NCI-H146 treated with DMSO at 0.1 percent for 48 hours (cell line): Measurements from ENCODE around the gene FTL.
"Not testable (repeated sequence)": the region's sequence is repeated elsewhere in the genome, so short reads cannot be mapped to it uniquely, and the experiment has no call there.

Source experiments
- DNase-seq: peaks from one replicate; lab custom pipeline; 2025; ENCODE audit not compliant: unreplicated experiment; lab: John Stamatoyannopoulos, UW

FTL gene

DNA sequence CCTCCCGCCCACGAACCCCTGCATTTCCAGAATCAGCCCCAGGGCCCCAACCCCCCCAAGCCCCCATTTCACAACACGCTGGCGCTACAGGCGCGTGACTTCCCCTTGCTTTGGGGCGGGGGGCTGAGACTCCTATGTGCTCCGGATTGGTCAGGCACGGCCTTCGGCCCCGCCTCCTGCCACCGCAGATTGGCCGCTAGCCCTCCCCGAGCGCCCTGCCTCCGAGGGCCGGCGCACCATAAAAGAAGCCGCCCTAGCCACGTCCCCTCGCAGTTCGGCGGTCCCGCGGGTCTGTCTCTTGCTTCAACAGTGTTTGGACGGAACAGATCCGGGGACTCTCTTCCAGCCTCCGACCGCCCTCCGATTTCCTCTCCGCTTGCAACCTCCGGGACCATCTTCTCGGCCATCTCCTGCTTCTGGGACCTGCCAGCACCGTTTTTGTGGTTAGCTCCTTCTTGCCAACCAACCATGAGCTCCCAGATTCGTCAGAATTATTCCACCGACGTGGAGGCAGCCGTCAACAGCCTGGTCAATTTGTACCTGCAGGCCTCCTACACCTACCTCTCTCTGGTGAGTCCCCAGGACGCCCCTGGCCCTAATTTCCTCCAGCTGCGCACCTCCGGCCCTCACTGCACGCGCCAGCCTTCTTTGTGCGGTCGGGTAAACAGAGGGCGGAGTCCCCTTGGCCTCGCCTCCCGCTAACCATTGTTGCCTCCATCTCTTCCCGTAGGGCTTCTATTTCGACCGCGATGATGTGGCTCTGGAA, at the start of gene FTL:
FTL (plus strand) TSS at position 270 of the 766 bp plus-strand sequence; CDS start at position 469, 199 bp downstream.
- peak; percentile 88 for DNase-seq

DNA sequence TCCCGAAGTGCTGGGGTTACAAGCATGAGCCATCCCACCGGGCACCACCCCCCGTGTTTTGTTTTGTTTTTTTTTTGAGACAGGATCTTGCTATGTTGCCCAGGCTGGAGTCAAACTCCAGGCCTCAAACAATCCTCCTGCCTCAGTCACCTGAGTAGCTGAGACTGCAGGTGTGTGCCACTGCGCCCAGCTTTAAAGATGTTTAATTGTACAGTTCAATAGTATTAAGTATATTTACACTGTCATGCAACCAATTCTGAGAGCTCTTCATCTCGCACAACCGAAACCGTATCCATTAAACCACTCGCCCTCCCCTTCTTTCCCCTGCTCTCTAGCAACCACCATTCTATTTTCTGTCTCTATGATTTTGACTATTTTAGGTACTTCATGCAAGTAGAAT, 49.4 kb upstream of the FTL start:
- DNase-seq = no peak

DNA sequence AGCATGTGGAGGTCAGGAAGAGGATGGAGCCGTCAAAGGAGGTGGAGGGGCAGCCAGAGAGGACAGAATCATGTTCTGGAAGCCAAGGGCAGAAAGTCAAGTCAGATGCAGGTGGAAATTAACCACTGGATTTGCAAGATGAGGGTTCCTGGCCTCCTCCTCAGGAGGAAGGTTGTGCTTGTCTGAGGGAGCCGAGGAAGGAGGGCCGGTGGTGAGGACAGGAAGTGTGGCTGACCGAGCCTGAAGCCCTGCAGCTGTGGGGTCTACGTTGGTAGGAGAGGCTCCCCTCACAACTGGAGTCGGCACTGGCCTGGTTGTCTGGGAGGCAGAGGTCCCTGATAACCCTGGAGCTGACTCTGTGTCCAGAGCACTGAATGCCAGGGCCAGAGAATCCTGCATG, 47.0 kb upstream of the FTL start:
- no peak for DNase-seq

DNA sequence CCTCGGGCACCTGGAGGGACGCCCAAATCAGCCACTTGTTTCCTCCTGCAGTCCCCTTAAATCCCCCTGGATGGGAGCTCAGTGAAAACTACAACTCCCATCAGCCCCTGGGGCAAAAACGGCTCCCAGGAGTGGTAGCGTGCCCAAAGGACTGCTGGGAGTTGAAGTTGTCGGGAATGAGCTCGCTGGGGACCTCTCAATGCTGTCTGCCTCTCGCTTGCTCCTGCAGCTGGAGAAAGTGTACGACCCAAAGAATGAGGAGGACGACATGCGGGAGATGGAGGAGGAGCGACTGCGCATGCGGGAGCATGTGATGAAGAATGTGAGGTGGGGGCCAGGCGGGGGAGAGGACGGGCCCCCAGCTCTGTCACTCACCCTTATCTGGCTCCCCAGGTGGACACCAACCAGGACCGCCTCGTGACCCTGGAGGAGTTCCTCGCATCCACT, 46.3 kb upstream of the FTL start:
- no peak for DNase-seq

DNA sequence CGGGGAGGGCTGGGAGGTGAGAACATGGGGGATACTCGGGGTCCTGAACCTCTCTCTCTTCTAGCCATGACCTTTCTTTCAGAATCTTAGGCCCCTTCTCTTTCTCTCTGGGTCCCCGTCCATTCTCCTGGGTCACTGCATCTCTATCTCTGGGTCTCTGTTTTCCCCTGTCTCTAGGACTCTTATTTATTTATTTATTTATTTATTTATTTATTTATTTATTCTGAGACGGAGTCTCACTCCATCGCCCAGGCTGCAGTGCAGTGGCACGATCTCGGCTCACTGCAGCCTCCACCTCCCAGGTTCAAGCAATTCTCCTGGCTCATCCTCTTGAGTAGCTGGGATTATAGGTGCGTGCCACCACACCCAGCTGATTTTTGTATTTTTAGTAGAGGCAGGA, 45.8 kb upstream of the FTL start:
- DNase-seq = not testable (repeated sequence)

DNA sequence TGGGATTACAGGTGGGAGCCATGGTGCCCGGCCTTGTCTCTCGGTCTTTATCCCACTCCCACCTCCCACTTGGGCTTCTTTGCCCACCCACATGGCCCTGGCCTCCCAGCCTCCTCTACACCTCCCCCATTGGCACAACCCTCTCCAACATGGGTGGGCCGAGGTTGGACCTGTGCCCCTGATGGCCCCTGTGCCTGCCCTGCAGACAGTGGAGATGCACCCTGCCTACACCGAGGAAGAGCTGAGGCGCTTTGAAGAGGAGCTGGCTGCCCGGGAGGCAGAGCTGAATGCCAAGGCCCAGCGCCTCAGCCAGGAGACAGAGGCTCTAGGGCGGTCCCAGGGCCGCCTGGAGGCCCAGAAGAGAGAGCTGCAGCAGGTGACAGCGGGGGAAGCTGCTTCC, 44.2 kb upstream of the FTL start:
- no peak for DNase-seq

DNA sequence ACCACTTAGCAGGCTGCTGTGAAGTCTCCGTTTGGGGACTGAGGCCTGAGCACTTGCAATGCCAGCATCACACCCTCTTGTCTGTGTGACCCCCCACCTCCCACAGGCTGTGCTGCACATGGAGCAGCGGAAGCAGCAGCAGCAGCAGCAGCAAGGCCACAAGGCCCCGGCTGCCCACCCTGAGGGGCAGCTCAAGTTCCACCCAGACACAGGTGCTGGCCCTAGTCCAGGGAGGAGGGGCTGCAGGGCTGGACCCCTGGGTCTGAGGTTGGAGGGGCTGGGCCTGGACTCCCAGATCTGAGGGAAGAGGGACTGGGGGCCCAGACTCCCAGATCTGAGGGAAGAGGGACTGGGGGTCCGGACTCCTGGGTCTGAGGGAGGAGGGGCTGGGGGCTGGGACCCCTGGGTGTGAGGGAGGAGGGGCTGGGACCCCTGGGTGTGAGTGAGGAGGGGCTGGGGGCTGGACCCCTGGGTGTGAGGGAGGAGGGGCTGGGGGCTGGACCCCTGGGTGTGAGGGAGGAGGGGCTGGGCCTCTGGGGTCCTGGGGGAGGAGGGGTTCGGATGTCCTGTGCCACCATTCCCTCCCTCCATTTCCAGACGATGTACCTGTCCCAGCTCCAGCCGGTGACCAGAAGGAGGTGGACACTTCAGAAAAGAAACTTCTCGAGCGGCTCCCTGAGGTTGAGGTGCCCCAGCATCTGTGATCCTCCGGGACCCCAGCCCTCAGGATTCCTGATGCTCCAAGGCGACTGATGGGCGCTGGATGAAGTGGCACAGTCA, 43.2 kb upstream of the FTL start:
- no peak for DNase-seq

DNA sequence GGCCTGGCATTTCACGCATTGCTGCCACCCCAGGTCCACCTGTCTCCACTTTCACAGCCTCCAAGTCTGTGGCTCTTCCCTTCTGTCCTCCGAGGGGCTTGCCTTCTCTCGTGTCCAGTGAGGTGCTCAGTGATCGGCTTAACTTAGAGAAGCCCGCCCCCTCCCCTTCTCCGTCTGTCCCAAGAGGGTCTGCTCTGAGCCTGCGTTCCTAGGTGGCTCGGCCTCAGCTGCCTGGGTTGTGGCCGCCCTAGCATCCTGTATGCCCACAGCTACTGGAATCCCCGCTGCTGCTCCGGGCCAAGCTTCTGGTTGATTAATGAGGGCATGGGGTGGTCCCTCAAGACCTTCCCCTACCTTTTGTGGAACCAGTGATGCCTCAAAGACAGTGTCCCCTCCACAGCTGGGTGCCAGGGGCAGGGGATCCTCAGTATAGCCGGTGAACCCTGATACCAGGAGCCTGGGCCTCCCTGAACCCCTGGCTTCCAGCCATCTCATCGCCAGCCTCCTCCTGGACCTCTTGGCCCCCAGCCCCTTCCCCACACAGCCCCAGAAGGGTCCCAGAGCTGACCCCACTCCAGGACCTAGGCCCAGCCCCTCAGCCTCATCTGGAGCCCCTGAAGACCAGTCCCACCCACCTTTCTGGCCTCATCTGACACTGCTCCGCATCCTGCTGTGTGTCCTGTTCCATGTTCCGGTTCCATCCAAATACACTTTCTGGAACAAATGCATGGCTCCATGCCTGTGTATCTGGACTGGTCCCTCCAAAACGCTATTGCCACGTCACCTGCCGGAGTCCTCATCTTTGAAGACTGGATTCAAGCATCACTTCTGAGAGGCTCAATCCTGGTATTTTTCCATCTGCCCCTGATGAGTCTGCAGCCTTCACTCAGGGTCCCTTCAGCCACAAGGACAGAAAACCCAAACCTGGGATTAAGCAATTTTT, 42.3 kb upstream of the FTL start:
- no peak for DNase-seq

DNA sequence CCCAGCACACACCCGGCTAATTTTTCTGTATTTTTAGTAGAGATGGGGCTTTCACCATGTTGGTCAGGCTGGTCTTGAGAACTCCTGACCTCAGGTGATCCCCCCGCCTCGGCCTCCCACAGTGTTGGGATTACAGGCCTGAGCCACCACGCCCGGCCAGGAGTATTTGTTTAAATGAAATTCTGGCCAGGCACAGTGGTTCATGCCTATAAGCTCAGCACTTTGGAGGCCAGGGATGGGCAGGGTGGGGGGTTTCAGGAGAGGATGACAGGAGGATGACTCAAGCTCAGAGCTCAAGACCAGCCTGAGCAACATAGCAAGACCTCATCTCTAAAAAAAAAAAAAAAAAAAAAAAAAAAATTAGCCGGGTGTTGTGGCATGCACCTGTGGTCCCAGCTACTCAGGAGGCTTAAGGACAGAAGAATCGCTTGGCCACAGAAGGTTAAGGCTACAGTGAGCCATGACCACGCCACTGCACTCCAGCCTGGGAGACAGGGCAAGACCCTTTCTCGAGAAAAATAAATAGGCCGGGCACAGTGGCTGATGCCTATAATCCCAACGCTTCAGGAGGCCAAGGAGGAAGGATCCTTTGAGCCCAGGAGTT, 39.8 kb upstream of the FTL start:
- no peak for DNase-seq

DNA sequence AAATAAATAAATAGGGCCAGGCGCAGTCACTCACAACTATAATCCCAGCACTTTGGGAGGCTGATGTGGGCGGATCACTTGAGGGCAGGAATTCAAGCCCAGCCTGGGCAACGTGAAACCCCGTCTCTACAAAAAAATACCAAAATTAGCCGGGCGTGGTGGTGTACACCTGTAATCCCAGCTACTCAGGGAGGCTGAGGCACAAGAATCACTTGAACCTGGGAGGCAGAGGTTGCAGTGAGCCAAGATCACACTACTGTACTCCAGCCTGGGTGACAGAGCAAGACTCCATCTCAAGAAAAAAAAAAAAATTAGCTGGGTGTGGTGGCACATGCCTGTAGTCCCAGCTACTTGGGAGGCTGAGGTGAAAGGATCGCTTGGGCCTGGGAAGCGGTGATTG, 39.2 kb upstream of the FTL start:
- not testable (repeated sequence) for DNase-seq

DNA sequence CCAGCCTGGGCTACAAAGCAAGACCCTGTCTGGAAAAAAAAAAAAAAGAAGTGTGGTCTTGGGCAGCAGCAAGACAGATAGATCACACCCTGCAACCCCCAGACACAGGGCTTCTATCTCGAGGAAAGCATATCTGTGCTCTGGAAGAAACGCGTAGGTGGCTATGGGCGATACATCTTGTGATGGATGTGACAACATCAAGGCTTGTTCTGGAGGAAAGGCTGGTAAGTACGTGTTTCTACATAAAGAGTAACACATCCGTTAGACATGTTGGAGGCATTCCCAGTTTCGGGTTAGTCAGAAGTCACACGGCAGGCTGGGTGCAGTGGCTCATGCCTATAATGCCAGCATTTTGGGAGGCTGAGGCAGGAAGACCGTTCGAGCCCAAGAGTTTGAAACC, 38.2 kb upstream of the FTL start:
- DNase-seq = no peak

DNA sequence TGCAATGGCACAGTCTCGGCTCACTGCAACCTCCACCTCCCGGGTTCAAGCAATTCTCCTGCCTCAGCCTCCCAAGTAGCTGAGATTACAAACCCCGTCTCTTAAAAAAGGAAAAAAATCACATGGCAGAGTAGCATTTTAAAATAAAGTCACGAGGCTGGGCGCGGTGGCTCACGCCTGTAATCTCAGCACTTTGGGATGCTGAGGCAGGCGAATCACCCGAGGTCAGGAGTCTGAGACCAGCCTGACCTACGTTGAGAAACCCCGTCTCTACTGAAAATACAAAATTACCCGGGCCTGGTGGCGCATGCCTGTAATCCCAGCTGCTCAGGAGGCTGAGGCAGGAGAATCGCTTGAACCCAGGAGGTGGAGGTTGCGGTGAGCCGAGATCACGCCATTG, 37.4 kb upstream of the FTL start:
- not testable (repeated sequence) for DNase-seq

DNA sequence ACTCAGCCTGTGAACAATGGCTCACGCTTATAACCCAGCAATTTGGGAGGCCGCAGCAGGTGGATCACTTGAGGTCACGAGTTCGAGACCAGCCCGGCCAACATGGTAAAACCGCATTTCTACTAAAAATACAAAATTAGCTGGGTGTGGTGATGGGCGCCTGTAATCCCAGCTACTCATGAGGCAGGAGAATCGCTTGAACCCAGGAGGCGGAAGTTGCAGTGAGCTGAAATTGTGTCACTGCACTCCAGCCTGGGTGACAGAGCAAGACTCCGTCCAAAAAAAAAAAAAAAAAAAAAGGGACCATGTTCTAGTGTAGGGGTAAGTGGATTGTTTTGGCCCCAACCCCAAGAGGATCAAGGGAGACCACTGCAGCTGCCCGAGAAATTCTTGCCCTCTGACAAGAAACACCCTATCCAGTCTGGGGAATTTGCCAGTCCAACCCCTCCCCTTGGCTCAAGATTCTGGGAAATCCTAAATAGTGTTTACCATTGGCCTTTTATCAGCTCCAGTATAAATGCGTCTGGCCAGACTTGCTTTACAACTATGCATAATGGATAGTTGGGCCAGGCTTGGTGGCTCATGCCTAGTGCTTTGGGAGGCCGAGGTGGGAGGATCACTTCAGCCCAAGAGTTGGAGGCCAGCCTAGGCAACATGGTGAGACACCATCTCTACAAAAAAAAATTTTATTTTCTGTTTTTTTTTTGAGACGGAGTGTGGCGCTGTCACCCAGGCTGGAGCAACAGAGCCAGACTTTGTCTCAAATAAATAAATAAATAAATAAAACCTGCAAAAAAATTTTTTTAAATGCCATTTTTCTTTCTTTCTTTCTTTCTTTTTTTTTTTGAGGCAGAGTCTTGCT, 36.7 kb upstream of the FTL start:
- DNase-seq = no peak

DNA sequence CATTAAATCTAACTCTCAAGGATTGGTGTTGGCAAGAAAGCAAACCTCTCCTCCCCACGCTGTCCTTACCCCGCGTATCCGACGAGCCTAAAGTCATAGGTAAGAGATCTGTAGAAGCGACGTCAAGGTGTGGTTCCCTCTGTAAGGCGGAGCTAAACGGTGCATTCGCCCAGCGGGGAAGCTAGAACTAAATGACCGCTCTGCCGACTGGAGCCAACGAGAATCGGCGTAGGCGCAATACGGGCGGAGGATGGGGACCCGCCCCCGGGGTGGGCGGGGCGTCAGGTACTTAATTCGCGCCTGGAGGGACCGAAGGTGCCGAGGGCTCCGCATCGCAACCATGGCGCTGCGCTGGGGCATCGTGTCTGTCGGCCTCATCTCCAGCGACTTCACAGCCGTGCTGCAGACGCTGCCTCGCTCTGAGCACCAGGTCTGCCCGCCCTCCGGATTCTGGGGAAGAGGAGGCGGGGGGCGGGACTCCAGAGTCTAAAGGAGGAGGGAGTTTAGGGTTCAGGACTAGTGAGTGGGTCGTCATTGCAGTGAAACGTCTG, 31.7 kb upstream of the FTL start, which contains the start of gene DHDH:
DHDH (plus strand) TSS at position 318 of the 551 bp plus-strand sequence; CDS start at position 341, 23 bp downstream.
- peak; percentile 93 for DNase-seq

DNA sequence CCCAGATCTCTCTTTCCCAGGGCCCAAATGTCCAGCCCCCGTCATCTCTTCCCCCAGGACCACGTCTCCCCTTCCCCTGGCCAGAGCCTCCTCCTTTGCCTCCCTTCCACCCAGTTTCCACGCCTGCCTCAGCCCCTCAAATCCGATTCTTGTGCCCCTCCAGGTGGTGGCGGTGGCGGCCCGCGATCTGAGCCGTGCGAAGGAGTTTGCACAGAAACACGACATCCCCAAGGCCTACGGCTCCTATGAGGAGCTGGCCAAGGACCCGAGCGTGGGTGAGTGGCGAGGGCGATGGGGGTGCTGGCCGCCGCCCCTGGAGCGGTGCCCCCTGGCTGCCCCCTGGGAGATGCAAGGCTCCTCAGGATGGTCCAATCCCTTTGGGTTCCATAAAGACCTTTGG, 30.3 kb upstream of the FTL start:
- DNase-seq = no peak

DNA sequence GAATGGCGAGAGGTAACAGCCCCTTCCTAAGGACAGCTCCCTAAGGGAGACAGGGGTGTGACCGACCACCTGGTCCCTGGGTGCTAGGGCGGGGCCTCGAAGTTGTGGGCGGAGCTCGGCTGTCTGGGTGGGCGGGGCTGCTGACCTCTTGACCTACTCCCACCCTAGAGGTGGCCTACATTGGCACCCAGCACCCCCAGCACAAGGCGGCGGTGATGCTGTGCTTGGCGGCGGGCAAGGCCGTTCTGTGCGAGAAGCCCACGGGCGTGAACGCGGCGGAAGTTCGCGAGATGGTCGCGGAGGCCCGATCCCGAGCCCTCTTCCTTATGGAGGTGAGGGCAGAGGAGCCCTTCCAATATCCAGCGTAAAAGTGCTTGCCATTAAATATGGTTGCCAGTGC, 29.2 kb upstream of the FTL start:
- no peak for DNase-seq

DNA sequence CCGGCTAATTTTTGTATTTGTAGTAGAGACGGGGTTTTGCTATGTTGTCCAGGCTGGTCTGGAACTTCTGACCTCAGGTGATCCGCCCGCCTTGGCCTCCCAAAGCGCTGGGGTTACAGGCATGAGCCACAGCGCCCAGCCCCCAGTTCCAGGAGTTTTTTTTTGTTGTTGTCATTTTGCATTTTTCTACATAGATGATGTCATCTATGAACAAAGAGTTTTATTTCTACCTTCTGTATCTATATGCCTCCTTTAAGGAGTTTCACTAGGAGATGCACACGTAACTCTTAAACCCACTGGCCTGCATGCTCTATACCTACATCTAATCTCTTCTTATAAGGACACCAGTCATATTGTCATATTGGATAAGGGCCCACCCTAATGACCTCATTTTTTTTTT, 26.9 kb upstream of the FTL start:
- no peak for DNase-seq

DNA sequence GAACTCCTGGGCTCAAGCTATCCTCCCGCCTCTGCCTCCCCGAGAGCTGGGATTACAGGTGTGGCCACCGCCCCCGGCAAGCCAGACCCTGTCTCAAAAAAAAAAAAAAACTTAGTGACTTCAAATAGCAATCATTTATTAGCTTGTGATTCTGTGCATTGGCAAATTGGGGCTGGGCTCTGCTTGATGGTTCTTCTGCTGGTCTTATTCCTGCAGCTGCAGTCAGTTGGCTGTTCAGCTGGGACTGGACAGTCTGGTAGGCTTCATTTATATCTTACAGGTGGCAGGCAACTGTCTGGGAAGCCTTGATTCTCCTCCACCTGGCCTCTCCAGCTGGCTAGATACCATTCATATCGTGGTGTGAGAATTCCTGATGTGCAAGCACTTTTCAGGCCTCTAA, 24.2 kb upstream of the FTL start:
- no peak for DNase-seq

DNA sequence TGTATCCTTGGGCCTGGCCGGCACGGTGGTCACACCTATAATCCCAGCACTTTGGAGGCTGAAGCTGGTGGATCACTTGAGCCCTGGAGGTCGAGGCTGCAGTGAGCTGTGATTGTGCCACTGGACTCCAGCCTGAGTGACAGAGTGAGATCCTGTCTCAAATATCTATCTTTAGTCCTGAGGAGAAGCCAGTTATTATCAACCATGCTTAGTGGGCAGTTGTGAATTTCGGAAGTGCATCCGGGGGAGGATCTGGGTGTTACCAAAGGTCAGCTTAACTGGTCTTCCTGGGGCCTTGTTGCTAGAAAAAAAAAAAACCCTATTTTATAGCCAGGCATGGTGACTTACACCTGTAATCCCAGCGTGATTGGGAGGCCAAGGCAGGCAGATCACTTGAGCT, 22.0 kb upstream of the FTL start:
- no peak for DNase-seq

DNA sequence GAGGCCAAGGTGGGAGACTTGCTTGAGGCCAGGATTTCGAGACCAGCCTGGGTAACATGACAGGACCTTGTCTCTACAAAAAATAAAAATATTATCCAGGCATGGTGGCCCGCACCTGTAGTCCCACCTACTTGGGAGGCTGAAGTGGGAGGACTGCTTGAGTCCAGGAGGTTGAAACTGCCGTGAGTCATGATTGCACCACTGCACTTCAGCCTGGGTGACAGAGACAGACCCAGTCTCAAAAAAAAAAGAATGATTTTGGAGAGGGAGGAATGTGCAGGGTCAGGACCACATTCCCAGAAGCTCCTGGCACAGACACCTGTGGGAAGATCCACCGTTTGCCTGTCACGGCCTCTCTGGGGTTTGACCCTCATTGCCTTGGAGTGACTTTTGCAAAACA, 19.7 kb upstream of the FTL start:
- no peak for DNase-seq
